ENCODE data around the gene SMG6.
A peak's percentile ranks its signal among the peaks of the same experiment; 100 is the strongest.

SMG6 gene

GRCh38 chr17:2235265-2235664 is 68.3 kb downstream of the SMG6 start:
- DNase-seq (ENCODE audit: low read depth, low spot score), result no peak

- DNase-seq (ENCODE audit: low read depth, low spot score), result peak; percentile 73
Observed at GRCh38 chr17:2233441-2233947, 70.1 kb downstream of the SMG6 start.

- no peak for DNase-seq (ENCODE audit: low read depth, low spot score)
Observed at GRCh38 chr17:2232244-2232638, 71.3 kb downstream of the SMG6 start.

- DNase-seq (ENCODE audit: low read depth, low spot score), result no peak
Observed at GRCh38 chr17:2230877-2231276, 72.7 kb downstream of the SMG6 start.

GRCh38 chr17:2227025-2227699 is 76.4 kb downstream of the SMG6 start:
- no peak for DNase-seq (ENCODE audit: low read depth, low spot score)

GRCh38 chr17:2223617-2223927 is 80.0 kb downstream of the SMG6 start:
- no peak for DNase-seq (ENCODE audit: low read depth, low spot score)

GRCh38 chr17:2222901-2223616 is 80.5 kb downstream of the SMG6 start:
- DNase-seq (ENCODE audit: low read depth, low spot score), result no peak

GRCh38 chr17:2222301-2222700 is 81.3 kb downstream of the SMG6 start:
- DNase-seq (ENCODE audit: low read depth, low spot score), result no peak

- no peak for DNase-seq (ENCODE audit: low read depth, low spot score)
Observed at GRCh38 chr17:2218426-2218825, 85.2 kb downstream of the SMG6 start.

GRCh38 chr17:2215616-2216364 is 87.8 kb downstream of the SMG6 start:
- peak; percentile 79 for DNase-seq (ENCODE audit: low read depth, low spot score)

GRCh38 chr17:2214929-2215615 is 88.5 kb downstream of the SMG6 start:
- no peak for DNase-seq (ENCODE audit: low read depth, low spot score)

GRCh38 chr17:2214047-2214928 is 89.3 kb downstream of the SMG6 start:
- DNase-seq (ENCODE audit: low read depth, low spot score), result peak; percentile 85

GRCh38 chr17:2213291-2213960 is 90.2 kb downstream of the SMG6 start:
- no peak for DNase-seq (ENCODE audit: low read depth, low spot score)

GRCh38 chr17:2212400-2212981 is 91.1 kb downstream of the SMG6 start:
- no peak for DNase-seq (ENCODE audit: low read depth, low spot score)

GRCh38 chr17:2211661-2212399 is 91.8 kb downstream of the SMG6 start:
- DNase-seq (ENCODE audit: low read depth, low spot score), result no peak

GRCh38 chr17:2210726-2211125 is 92.9 kb downstream of the SMG6 start:
- no peak for DNase-seq (ENCODE audit: low read depth, low spot score)

GRCh38 chr17:2207815-2208515 is 95.6 kb downstream of the SMG6 start:
- DNase-seq (ENCODE audit: low read depth, low spot score), result no peak

- no peak for DNase-seq (ENCODE audit: low read depth, low spot score)
Observed at GRCh38 chr17:2204393-2204792, 99.2 kb downstream of the SMG6 start.

GRCh38 chr17:2203818-2204217 is 99.8 kb downstream of the SMG6 start:
- DNase-seq (ENCODE audit: low read depth, low spot score), result no peak
